Measurements from ENCODE around the gene RASSF1. TPM values are rescaled to one million over a fixed set of nuclear protein-coding genes. Genes with fewer than 3 reads are reported as not detected.

Gene RASSF1
- total RNA-seq, 1 experiment from 2014 or later, result 14.7 TPM

GRCh38 chr3:50296721-50297383, 43.8 kb downstream of the RASSF1 start:
- TF ChIP-seq CTCF (IDR thresholded peaks at IDR 0.05; ENCODE audit: unreplicated experiment), result no peak
- Mint-ChIP-seq H3K27me3 (ENCODE audit: unreplicated experiment) (no peaks in the 10 kb centered on the region), H3K27ac (ENCODE audit: unreplicated experiment) (no peak overlapping the region), H3K4me1 (ENCODE audit: low read depth, unreplicated experiment) (peaks cover 26% of the 10 kb centered on the region), H3K36me3 (ENCODE audit: insufficient read depth, unreplicated experiment) (peaks cover 38% of the 10 kb centered on the region), H3K4me3 (ENCODE audit: low read depth, unreplicated experiment) (no peak overlapping the region), H3K9me3 (ENCODE audit: low read depth, unreplicated experiment) (no peaks in the 10 kb centered on the region)
- CTCF ChIA-PET, result no interaction called here
- intact Hi-C loops (cut with micrococcal nuclease; ENCODE audit: unreplicated experiment), result no loop called here
- no peak for DNase-seq
- no TSS peak for BruUV-seq (replicated peaks)

- peaks cover 44% of the 10 kb centered on the region for H3K36me3 Mint-ChIP-seq (ENCODE audit: insufficient read depth, unreplicated experiment)
- BruUV-seq (replicated peaks), result no TSS peak
- H3K4me1 Mint-ChIP-seq (ENCODE audit: low read depth, unreplicated experiment), result peaks cover 35% of the 10 kb centered on the region
- no peak for DNase-seq
- H3K9me3 Mint-ChIP-seq (ENCODE audit: low read depth, unreplicated experiment), result no peaks in the 10 kb centered on the region
- no peaks in the 10 kb centered on the region for H3K27me3 Mint-ChIP-seq (ENCODE audit: unreplicated experiment)
- intact Hi-C loops (cut with micrococcal nuclease; ENCODE audit: unreplicated experiment), result no loop called here
- H3K27ac Mint-ChIP-seq (ENCODE audit: unreplicated experiment), result no peak overlapping the region
- no peak for TF ChIP-seq CTCF (IDR thresholded peaks at IDR 0.05; ENCODE audit: unreplicated experiment)
- H3K4me3 Mint-ChIP-seq (ENCODE audit: low read depth, unreplicated experiment), result no peak overlapping the region
- CTCF ChIA-PET, result no interaction called here
These were observed 44.8 kb downstream of the RASSF1 start for GRCh38 chr3:50295553-50296431.

- Mint-ChIP-seq H3K27ac (ENCODE audit: unreplicated experiment) (no peak overlapping the region), H3K36me3 (ENCODE audit: insufficient read depth, unreplicated experiment) (peaks cover 38% of the 10 kb centered on the region), H3K9me3 (ENCODE audit: low read depth, unreplicated experiment) (no peaks in the 10 kb centered on the region), H3K4me3 (ENCODE audit: low read depth, unreplicated experiment) (no peak overlapping the region), H3K27me3 (ENCODE audit: unreplicated experiment) (no peaks in the 10 kb centered on the region), H3K4me1 (ENCODE audit: low read depth, unreplicated experiment) (peaks cover 26% of the 10 kb centered on the region)
- CTCF ChIA-PET, result no interaction called here
- no peak for TF ChIP-seq CTCF (IDR thresholded peaks at IDR 0.05; ENCODE audit: unreplicated experiment)
- intact Hi-C loops (cut with micrococcal nuclease; ENCODE audit: unreplicated experiment), result no loop called here
- no TSS peak for BruUV-seq (replicated peaks)
- no peak for DNase-seq
These were observed 45.9 kb downstream of the RASSF1 start for GRCh38 chr3:50294492-50295403.

DNA sequence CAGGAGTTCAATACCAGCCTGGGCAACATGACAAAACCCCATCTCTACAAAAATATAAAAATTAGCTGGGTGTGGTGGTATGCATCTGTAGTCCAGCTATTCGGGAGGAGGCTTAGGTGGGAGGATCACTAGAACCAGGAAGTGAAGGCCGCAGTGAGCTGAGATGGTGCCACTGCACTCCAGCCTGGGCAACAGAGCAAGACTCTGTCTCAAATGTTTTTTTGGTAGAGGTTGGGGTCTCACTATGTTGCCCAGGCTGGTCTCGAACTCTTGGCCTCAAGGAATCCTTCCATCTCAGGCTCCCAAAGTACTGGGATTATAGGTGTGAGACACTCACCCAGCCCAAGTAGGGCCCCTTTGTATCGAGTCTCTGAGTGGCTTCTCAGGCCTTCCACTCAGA, 46.5 kb downstream of the RASSF1 start:
- Mint-ChIP-seq H3K27ac (ENCODE audit: unreplicated experiment) (no peak overlapping the region), H3K27me3 (ENCODE audit: unreplicated experiment) (no peaks in the 10 kb centered on the region), H3K9me3 (ENCODE audit: low read depth, unreplicated experiment) (no peaks in the 10 kb centered on the region), H3K4me1 (ENCODE audit: low read depth, unreplicated experiment) (peaks cover 26% of the 10 kb centered on the region), H3K36me3 (ENCODE audit: insufficient read depth, unreplicated experiment) (peaks cover 31% of the 10 kb centered on the region), H3K4me3 (ENCODE audit: low read depth, unreplicated experiment) (no peak overlapping the region)
- TF ChIP-seq CTCF (IDR thresholded peaks at IDR 0.05; ENCODE audit: unreplicated experiment), result no peak
- intact Hi-C loops (cut with micrococcal nuclease; ENCODE audit: unreplicated experiment), result no loop called here
- no TSS peak for BruUV-seq (replicated peaks)
- DNase-seq, result no peak
- CTCF ChIA-PET, result no interaction called here
